Measurements from ENCODE around the gene POLA2.
A peak's percentile ranks its signal among the peaks of the same experiment; 100 is the strongest.

POLA2 gene

GRCh38 chr11:65316227-65317024 is 54.7 kb downstream of the POLA2 start:
- H3K27ac ChIP-seq, result peak overlapping the region; percentile 81
- no peaks in the 10 kb centered on the region for H3K9me3 ChIP-seq
- H3K27me3 ChIP-seq, result peaks cover 33% of the 10 kb centered on the region
- H3K4me3 ChIP-seq (ENCODE audit: low read depth in 1 of 2, low read length in 1 of 2), result peak overlapping the region; percentile 75 to 96
- no peak for TF ChIP-seq CTCF (IDR thresholded peaks at IDR 0.05)
- peaks cover 32 to 34% of the 10 kb centered on the region in 2 experiments for H3K4me1 ChIP-seq (ENCODE audit: control insufficient read depth in 1 of 2, insufficient read depth in 1 of 2, low read depth in 1 of 2, low read length in 1 of 2)
- peaks cover 11% of the 10 kb centered on the region for H3K36me3 ChIP-seq

GRCh38 chr11:65317025-65317786 is 55.4 kb downstream of the POLA2 start:
- H3K9me3 ChIP-seq, result no peaks in the 10 kb centered on the region
- no peak for TF ChIP-seq CTCF (IDR thresholded peaks at IDR 0.05)
- H3K4me3 ChIP-seq (ENCODE audit: low read depth in 1 of 2, low read length in 1 of 2), result peak overlapping the region; percentile 75 to 96
- H3K27ac ChIP-seq, result no peak overlapping the region
- peaks cover 19% of the 10 kb centered on the region for H3K36me3 ChIP-seq
- H3K4me1 ChIP-seq (ENCODE audit: control insufficient read depth in 1 of 2, insufficient read depth in 1 of 2, low read depth in 1 of 2, low read length in 1 of 2), result peaks cover 32 to 34% of the 10 kb centered on the region in 2 experiments
- peaks cover 32% of the 10 kb centered on the region for H3K27me3 ChIP-seq

- peaks cover 25% of the 10 kb centered on the region for H3K36me3 ChIP-seq
- no peak overlapping the region for H3K27ac ChIP-seq
- H3K9me3 ChIP-seq, result no peaks in the 10 kb centered on the region
- TF ChIP-seq CTCF (IDR thresholded peaks at IDR 0.05), result no peak
- no peak overlapping the region for H3K4me3 ChIP-seq (ENCODE audit: low read depth in 1 of 2, low read length in 1 of 2)
- peaks cover 8% of the 10 kb centered on the region for H3K27me3 ChIP-seq
- peaks cover 18 to 19% of the 10 kb centered on the region in 2 experiments for H3K4me1 ChIP-seq (ENCODE audit: control insufficient read depth in 1 of 2, insufficient read depth in 1 of 2, low read depth in 1 of 2, low read length in 1 of 2)
Observed at GRCh38 chr11:65320386-65321075, 58.8 kb downstream of the POLA2 start.

- TF ChIP-seq CTCF (IDR thresholded peaks at IDR 0.05), result no peak
- no peak overlapping the region for H3K4me3 ChIP-seq (ENCODE audit: low read depth in 1 of 2, low read length in 1 of 2)
Observed at GRCh38 chr11:65321076-65321475, 59.3 kb downstream of the POLA2 start.

GRCh38 chr11:65321828-65322485 is 60.2 kb downstream of the POLA2 start:
- Histone ChIP-seq H3K27me3 (peaks cover 4% of the 10 kb centered on the region), H3K4me1 (ENCODE audit: control insufficient read depth in 1 of 2, insufficient read depth in 1 of 2, low read depth in 1 of 2, low read length in 1 of 2) (peaks cover 4 to 5% of the 10 kb centered on the region in 2 experiments), H3K27ac (no peak overlapping the region), H3K9me3 (no peaks in the 10 kb centered on the region), H3K36me3 (peaks cover 25% of the 10 kb centered on the region), H3K4me3 (ENCODE audit: low read depth in 1 of 2, low read length in 1 of 2) (no peak overlapping the region)
- TF ChIP-seq CTCF (IDR thresholded peaks at IDR 0.05), result no peak

More at GRCh38 chr11:65321076-65321475, 59.3 kb downstream of the POLA2 start:
- Histone ChIP-seq H3K9me3 (no peaks in the 10 kb centered on the region), H3K4me1 (ENCODE audit: control insufficient read depth in 1 of 2, insufficient read depth in 1 of 2, low read depth in 1 of 2, low read length in 1 of 2) (peaks cover 13 to 14% of the 10 kb centered on the region in 2 experiments), H3K27ac (no peak overlapping the region), H3K36me3 (peaks cover 25% of the 10 kb centered on the region), H3K27me3 (peaks cover 8% of the 10 kb centered on the region)
